NK-92 treated with Interleukin-12 subunit alpha and Interleukin-12 subunit beta, amount 100 ng/mL, for 24 hours (cell line): ENCODE results near the gene TERT.
"Not testable (repeated sequence)": the region's sequence is repeated elsewhere in the genome, so short reads cannot be mapped to it uniquely, and the experiment has no call there.

Experiments used
- DNase-seq: peaks from one replicate; lab custom pipeline; 2025; lab: John Stamatoyannopoulos, UW

The TERT gene

DNA sequence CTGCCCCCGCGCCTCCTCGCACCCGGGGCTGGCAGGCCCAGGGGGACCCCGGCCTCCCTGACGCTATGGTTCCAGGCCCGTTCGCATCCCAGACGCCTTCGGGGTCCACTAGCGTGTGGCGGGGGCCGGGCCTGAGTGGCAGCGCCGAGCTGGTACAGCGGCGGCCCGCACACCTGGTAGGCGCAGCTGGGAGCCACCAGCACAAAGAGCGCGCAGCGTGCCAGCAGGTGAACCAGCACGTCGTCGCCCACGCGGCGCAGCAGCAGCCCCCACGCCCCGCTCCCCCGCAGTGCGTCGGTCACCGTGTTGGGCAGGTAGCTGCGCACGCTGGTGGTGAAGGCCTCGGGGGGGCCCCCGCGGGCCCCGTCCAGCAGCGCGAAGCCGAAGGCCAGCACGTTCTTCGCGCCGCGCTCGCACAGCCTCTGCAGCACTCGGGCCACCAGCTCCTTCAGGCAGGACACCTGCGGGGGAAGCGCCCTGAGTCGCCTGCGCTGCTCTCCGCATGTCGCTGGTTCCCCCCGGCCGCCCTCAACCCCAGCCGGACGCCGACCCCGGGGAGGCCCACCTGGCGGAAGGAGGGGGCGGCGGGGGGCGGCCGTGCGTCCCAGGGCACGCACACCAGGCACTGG, 548 bp downstream of the TERT start:
- DNase-seq, result no peak

DNA sequence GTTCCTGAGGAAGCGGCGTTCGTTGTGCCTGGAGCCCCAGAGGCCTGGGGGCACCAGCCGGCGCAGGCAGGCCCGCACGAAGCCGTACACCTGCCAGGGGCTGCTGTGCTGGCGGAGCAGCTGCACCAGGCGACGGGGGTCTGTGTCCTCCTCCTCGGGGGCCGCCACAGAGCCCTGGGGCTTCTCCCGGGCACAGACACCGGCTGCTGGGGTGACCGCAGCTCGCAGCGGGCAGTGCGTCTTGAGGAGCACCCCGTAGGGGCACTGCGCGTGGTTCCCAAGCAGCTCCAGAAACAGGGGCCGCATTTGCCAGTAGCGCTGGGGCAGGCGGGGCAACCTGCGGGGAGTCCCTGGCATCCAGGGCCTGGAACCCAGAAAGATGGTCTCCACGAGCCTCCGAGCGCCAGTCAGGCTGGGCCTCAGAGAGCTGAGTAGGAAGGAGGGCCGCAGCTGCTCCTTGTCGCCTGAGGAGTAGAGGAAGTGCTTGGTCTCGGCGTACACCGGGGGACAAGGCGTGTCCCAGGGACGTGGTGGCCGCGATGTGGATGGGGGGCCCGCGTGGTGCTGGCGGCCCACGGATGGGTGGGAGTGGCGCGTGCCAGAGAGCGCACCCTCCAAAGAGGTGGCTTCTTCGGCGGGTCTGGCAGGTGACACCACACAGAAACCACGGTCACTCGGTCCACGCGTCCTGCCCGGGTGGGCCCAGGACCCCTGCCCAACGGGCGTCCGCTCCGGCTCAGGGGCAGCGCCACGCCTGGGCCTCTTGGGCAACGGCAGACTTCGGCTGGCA, 1.3 kb downstream of the TERT start:
- no peak for DNase-seq

DNA sequence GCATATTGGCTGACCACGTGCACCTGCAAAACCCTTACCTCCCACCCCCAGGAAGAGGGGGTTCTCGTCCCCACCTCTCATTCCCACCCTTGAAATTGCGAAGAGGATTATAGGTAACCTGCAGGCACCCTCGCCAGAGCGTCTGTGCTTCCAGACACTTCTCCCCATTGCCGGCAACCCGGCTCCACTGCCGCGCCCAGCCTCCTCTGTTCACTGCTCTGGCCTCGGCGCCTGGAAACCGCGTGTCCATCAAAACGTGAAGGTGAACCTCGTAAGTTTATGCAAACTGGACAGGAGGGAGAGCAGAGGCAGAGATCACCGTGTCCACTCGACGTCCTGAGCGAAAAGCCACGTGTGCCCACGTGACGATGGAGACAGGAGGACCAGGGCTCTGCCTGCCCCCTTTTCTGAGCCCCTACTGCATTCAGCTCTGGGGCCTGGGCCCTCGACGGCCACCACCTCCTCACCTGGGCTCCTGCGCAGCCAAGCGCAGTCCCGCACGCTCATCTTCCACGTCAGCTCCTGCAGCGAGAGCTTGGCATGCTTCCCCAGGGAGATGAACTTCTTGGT, 1.9 kb downstream of the TERT start:
- DNase-seq, result no peak

DNA sequence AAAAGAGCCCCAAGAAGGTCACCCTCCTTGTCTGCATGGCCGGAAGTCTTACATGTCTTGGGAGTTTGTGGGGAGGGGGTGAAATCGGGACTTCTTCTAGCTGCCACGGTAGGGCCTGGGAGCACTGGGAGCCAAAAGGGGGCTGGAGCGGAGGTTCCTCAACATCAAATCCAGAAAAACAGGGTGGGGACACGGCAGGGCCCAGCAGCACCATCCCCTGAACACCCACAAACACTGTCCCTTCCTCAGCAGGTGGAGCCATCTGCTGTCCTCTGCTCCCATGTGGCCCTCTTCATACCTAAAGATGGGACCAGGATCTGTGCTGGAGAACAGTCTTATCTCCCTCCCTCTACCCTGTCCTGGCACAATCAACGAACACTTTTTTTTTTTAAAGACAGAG, 2.7 kb downstream of the TERT start:
- DNase-seq, result no peak

DNA sequence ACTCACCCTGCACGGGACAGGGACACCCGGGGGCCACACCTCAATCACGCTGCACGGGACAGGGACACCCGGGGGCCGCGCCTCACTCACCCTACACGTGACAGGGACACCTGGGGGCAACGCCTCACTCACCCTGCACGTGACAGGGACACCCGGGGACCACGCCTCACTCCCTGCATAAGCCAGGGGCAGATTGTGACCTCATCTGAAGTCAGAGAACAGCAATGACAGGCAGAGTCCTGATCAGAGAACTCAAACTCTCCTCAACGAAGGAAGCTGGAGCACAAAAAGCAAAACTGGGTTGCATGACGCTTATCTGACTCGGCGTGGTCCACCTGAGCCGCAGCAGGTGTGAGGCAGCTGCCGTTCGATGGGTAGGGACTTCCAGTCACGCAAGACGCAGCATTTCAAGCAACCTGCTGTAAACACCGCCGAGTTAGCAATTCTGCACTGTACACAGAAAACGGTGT, 3.2 kb downstream of the TERT start:
- DNase-seq, result no peak

DNA sequence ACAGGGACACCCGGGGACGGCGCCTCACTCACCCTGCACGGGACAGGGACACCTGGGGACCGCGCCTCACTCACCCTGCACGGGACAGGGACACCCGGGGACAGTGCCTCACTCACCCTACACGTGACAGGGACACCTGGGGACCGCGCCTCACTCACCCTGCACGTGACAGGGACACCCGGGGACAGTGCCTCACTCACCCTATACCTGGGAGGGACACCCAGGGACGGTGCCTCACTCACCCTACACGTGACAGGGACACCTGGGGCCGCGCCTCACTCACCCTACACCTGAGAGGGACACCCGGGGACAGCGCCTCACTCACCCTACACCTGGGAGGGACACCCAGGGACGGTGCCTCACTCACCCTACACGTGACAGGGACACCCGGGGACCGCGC, 3.9 kb downstream of the TERT start:
- not testable (repeated sequence) for DNase-seq

DNA sequence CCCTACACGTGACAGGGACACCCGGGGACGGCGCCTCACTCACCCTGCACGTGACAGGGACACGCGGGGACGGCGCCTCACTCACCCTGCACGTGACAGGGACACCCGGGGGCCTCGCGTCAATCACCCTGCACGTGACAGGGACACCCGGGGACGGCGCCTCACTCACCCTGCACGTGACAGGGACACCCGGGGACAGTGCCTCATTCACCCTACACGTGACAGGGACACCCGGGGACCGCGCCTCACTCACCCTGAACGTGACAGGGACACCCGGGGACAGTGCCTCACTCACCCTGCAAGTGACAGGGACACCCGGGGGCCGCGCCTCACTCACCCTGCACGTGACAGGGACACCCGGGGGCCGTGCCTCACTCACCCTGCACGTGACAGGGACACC, 5.3 kb downstream of the TERT start:
- DNase-seq, result not testable (repeated sequence)

DNA sequence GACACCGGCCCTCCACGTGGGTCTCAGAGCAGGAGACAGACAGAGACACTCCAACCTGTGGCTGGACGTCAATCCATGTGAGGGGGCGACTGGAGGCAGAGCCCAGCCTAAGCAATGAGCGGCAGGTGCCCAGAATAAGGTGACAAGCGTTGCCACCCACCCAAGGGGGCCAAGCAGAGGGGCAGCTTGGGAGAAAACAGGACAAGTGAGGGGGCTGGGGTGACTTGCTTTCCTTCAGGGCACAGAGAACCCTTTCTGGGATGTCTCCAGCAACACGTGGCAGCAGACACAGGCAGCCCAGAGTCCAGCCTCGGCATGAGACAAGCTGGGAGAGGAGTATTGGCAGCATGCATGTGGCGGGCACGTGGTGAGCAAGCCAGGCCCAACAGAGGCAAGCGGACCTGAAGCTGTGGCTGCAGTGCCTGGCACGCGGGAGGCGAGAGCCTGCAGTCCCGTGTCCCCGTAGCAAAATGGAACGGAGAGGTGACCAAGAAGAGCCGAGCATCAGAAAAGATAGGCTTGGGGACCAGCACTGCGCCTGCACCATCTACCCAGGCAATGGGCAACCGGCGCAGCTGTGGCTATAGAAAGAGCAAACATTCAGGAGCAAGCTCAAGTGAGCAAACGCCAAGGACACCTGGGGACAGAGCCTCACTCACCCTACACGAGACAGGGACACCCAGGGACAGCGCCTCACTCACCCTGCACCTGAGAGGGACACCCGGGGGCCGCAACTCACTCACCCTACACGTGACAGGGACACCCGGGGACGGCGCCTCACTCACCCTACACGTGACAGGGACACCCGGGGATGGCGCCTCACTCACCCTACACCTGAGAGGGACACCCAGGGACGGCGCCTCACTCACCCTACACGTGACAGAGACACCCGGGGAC, 6.2 kb downstream of the TERT start:
- no peak for DNase-seq

DNA sequence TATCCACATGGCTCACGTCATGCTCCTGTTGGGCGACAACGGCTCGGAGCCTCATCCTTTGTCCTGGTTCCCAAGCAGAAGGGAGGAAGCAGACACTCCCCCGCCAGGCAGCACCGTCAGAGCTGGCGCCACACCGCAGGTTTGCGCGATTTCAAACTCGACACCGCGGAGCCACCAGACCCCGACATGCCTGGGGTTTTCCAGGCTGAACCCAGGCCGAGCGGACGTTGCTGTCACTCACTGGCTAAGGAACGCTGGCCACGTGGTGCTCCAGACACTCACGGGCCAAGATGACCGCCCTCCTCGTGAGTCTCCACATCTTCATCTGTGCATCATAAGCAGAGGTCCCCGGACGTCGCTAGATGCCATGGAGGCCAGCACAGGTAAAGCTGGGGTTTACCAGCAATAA, 9.0 kb downstream of the TERT start:
- DNase-seq, result no peak

DNA sequence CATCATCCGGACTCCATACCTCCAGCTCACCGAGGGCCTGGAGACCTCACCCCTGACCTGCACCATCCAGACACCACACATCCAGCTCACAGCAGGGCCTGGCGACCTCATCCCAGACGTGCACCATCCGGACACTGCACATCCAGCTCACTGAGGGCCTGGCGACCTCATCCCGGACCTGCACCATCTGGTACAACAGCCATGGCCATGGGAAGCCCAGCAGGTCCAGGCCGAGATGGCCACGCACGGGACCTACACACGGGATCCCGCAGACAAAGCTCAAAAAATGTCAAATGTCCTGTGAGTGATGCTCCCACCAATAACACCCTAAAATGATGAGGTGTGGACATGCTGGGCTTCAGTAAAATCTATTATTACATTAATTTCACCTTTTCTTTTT, 9.7 kb downstream of the TERT start:
- no peak for DNase-seq

DNA sequence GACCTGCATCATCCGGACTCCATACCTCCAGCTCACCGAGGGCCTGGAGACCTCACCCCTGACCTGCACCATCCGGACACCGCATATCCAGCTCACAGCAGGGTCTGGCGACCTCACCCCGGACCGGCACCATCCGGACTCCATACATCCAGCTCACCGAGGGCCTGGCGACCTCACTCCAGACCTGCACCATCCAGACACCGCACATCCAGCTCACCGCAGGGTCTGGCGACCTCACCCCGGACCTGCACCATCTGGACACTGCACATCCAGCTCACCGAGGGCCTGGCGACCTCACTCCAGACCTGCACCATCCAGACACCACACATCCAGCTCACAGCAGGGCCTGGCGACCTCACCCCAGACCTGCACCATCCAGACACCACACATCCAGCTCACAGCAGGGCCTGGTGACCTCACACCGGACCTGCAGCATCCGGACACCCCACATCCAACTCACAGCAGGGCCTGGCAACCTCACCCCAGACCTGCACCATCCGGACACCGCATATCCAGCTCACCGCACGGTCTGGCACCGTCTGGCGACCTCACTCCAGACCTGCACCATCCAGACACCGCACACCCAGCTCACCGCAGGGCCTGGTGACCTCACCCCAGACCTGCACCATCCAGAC, 10.4 kb downstream of the TERT start:
- DNase-seq, result not testable (repeated sequence)

DNA sequence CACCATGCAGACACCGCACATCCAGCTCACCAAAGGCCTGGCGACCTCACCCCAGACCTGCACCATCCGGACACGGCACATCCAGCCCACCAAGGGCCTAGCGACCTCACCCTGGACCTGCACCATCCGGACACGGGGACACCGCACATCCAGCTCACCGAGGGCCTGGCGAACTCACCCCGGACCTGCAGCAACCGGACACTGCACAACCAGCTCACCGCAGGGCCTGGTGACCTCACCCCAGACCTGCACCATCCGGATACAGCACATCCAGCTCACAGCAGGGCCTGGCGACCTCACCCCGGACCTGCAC, 11.2 kb downstream of the TERT start:
- DNase-seq, result not testable (repeated sequence)

DNA sequence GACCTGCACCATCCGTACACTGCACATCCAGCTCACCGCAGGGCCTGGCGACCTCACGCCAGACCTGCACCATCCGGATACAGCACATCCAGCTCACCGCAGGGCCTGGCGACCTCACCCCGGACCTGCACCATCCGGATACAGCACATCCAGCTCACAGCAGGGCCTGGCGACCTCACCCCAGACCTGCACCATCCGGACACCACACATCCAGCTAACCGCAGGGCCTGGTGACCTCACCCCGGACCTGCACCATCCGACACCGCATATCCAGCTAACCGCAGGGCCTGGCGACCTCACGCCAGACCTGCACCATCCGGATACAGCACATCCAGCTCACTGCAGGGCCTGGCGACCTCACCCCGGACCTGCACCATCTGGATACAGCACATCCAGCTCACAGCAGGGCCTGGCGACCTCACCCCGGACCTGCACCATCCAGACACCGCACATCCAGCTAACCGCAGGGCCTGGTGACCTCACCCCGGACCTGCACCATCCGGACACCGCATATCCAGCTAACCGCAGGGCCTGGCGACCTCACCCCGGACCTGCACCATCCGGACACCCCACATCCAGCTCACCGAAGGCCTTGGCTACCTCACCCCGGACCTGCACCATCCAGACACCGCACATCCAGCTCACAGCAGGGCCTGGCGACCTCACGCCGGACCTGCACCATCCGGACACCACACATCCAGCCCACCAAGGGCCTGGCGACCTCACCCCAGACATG, 11.7 kb downstream of the TERT start:
- DNase-seq, result not testable (repeated sequence)

DNA sequence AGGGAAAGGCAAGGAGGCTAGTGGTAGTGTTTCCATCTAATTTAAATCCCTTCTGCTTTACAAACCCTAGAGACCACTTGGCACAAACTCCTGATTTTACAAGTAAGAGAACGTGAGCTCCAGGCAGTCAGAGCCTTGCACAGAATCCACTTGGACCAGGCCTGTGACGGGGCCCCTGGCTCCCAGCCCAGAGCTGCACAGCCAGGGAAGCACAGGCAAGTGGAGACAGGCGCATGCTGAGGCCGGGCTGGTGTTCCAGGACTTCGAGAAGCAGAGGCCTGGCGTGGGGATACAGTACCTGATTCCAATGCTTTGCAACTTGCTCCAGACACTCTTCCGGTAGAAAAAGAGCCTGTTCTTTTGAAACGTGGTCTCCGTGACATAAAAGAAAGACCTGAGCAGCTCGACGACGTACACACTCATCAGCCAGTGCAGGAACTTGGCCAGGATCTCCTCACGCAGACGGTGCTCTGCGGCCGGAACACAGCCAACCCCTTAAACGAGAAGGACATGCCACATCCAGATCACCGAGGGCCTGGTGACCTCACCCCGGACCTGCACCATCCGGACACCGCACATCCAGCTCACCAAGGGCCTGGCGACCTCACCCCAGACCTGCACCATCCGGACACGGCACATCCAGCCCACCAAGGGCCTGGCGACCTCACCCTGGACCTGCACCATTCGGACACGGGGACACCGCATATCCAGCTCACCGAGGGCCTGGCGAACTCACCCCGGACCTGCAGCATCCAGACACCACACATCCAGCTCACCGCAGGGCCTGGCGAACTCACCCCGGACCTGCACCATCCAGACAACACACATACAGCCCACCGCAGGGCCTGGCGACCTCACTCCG, 12.5 kb downstream of the TERT start:
- DNase-seq, result no peak

DNA sequence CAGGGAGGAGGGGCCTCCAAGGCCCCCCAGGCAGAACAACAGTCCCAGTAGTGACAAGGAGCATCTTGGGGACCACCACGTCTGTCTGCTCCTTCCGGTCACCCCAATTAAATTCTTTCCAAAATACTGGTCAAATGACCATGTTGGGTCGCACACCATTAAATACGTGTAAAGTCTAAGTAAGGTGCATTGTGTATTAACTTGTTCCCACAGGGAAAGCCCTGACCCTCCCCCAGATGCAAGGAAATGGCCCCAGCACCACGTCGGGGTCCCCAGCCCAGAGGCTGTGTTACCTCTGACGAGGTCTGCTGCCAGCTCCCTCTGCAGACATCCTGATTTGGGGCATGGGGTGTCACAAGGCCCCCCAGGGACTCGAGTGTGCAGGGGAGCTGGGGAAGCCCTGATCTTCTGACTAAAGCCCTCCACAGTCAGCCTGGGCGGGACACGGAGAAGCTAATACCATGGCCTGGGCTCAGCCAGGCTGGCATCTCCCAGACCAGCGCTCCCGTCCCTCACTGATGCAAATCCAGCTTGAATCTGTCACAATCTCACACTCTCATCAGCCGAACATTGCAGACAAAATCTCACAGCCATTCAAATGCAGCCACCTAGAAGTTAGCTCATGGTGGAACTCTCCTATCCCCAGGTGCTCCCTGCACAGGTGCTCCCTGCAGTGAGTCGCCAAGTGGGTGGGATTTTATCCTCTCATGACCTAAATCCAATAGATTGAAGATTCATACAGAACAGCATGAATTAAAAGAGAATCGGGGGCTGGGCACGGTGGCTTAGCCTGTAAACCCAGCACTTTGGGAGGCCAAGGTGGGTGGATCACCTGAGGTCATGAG, 13.6 kb downstream of the TERT start:
- DNase-seq, result no peak

DNA sequence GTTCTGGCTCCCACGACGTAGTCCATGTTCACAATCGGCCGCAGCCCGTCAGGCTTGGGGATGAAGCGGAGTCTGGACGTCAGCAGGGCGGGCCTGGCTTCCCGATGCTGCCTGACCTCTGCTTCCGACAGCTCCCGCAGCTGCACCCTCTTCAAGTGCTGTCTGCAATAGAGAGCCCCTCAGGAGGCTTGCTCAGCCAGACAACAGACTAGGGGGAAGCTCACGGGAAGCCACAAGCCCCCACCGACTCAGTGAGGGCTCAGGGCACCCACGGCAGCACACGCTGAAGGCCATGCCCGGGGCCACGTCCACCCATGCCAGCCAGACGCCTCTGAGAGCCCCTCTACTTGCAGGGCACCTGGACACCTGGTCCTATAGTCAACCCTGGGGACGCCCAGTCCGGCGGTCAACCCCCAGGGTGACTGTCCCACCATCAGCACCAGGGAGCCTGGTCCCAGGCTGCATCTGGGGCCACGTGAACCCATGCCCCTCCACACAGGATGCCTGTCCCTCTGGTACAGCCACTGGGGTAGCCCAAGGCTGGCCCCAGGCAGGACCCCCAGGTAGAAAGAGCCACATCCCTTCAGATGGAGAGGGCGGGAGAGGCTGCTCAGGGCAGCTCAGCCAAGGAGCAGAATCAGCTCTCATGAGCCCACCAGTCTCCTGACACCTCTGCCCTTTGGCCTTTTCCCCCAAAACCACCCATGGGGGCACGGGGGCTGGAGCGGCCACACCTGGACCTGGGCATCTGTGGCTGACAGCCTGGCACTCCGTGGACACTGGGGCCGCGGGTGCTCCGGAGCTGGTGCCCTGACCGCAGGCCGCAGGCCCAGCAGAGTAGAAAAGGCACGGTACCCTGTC, 14.5 kb downstream of the TERT start:
- no peak for DNase-seq

DNA sequence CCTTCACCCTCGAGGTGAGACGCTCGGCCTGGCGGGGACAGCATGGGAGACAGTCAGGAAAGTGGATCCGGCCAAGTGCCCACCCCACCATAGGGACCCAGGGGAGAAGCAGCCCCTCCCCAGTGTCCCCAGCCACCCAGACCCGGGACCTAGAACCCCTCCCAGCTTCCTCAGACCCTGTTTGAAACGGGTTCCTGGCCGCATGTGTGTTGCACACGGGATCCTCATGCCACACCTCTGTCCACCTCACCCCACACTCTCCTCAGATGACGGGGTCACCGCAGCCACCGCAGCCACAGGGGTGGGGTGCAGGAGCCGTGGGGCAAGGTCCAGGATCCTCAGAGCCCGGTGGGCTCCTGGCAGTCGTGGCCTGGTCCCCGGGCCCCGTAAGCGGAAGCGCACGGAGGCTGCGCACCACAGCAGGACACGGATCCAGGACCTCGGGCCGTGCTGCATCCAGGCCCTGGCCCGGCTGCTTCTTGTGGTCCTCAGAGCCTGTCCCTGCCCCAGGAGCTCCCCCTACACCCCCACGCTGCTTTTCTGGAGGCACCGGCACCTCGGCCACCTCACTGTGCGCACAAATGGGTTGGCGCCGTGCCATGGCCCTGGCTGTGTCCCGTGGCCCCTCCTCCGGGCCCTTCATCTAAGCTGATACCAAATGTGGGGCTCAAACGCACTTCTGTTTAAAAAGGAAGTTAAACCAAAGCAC, 15.3 kb downstream of the TERT start:
- DNase-seq, result no peak
